Measurements from ENCODE around the gene PPARG. TPM values are rescaled to one million over a fixed set of nuclear protein-coding genes. Genes with fewer than 3 reads are reported as not detected.

The PPARG gene
- total RNA-seq, 4 donors from 2014 or later, result 26.4 to 46.4 (median 37.4) TPM

DNA sequence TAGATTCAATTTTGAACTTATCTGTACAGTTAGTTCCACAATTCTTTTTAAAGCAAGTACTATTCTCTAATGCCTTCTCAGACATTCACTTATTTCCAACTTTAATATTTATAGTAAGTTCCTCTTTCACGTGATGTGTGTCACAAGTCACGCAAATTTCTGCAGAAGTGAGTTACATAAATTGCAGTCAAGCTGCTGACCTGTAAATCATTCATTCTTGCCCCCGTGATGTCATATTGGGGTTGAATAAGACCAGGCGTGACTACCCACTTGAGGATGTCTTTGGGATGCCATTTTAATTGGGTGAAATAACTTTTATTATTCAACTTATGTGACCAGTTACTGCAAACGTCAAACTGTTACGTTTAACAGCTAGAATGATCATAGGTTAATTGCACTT is 15.1 kb downstream of the PPARG start:
- no peaks in the 10 kb centered on the region for H3K36me3 ChIP-seq
- no peaks in the 10 kb centered on the region for H3K27me3 ChIP-seq
- TF ChIP-seq POLR2A (IDR thresholded peaks at IDR 0.05) (no peak), CTCF (IDR thresholded peaks at IDR 0.05) (no peak)
- no peak overlapping the region for H3K27ac ChIP-seq
- H3K9me3 ChIP-seq, result no peaks in the 10 kb centered on the region
- H3K4me3 ChIP-seq, result no peak overlapping the region
- H3K4me1 ChIP-seq, result peaks cover 0 to 10% (median 4%) of the 10 kb centered on the region in 4 donors
- no peak for DNase-seq

- no peaks in the 10 kb centered on the region for H3K4me1 ChIP-seq
- TF ChIP-seq CTCF (IDR thresholded peaks at IDR 0.05) (no peak), POLR2A (IDR thresholded peaks at IDR 0.05) (no peak)
Measured at GRCh38 chr3:12307136-12307535, 18.3 kb downstream of the PPARG start.

DNA sequence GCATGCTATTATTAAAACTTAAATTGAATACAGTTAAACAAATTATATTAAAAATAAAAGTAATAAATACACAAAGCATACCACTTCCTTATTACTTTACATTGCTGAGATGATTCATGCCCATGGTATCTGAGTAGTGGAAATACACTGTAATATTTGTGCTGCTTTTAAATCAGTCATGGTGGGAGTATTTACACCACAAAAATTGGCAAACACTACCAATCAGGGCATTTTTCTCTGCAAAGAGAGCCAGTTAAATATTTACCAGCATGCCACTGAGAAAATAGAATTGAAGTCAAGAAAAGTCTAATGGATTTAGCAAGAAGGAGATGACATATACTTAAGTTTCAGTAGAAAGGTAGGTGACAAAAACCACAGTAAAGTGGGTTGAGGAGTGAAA is 19.6 kb downstream of the PPARG start:
- no peaks in the 10 kb centered on the region for H3K36me3 ChIP-seq
- no peaks in the 10 kb centered on the region for H3K9me3 ChIP-seq
- no peak for DNase-seq
- H3K4me3 ChIP-seq, result no peak overlapping the region
- TF ChIP-seq POLR2A (IDR thresholded peaks at IDR 0.05) (no peak), CTCF (IDR thresholded peaks at IDR 0.05) (no peak)
- no peak overlapping the region for H3K27ac ChIP-seq
- no peaks in the 10 kb centered on the region for H3K27me3 ChIP-seq
- H3K4me1 ChIP-seq, result no peaks in the 10 kb centered on the region

More at GRCh38 chr3:12307136-12307535, 18.3 kb downstream of the PPARG start:
- Histone ChIP-seq H3K4me3 (no peak overlapping the region), H3K27me3 (no peaks in the 10 kb centered on the region), H3K9me3 (no peaks in the 10 kb centered on the region), H3K27ac (no peak overlapping the region), H3K36me3 (no peaks in the 10 kb centered on the region)
- no peak for DNase-seq

DNA sequence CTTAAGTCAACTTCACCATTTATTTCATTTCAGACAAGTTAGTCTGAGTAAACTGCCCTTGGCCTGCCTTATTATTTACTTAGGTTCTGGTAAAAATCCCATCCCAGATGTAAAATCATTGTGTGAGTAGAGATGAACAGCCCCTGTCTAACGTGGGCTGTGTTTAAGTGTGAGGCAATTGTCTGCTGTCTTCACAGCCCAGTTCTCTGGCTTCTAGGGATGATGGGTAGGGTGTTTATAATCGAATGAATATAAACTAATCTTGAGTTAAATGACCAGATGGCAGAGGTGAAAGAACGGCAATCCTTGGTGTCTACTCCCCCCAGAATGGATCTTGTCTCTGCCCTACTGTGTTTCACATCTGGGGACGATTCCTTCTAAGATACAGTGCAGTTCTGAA is 20.8 kb downstream of the PPARG start:
- Histone ChIP-seq H3K36me3 (no peaks in the 10 kb centered on the region), H3K27me3 (no peaks in the 10 kb centered on the region), H3K4me3 (no peak overlapping the region), H3K9me3 (no peaks in the 10 kb centered on the region), H3K4me1 (no peaks in the 10 kb centered on the region), H3K27ac (no peak overlapping the region)
- TF ChIP-seq CTCF (IDR thresholded peaks at IDR 0.05) (no peak), POLR2A (IDR thresholded peaks at IDR 0.05) (no peak)
- DNase-seq, result no peak

- Histone ChIP-seq H3K4me1 (no peaks in the 10 kb centered on the region), H3K27me3 (no peaks in the 10 kb centered on the region), H3K36me3 (peaks cover 0 to 4% (median 0%) of the 10 kb centered on the region in 3 donors), H3K4me3 (no peak overlapping the region), H3K9me3 (no peaks in the 10 kb centered on the region), H3K27ac (no peak overlapping the region)
- no peak for DNase-seq
- TF ChIP-seq CTCF (IDR thresholded peaks at IDR 0.05), result no peak
- TF ChIP-seq POLR2A (IDR thresholded peaks at IDR 0.05), result no peak
Measured at GRCh38 chr3:12312010-12312409, 23.1 kb downstream of the PPARG start.

- Histone ChIP-seq H3K36me3 (peaks cover 0 to 4% (median 0%) of the 10 kb centered on the region in 3 donors), H3K27me3 (no peaks in the 10 kb centered on the region), H3K27ac (no peak overlapping the region), H3K4me1 (no peaks in the 10 kb centered on the region), H3K9me3 (no peaks in the 10 kb centered on the region), H3K4me3 (no peak overlapping the region)
- no peak for DNase-seq
- TF ChIP-seq POLR2A (IDR thresholded peaks at IDR 0.05) (no peak), CTCF (IDR thresholded peaks at IDR 0.05) (no peak)
Measured at GRCh38 chr3:12313519-12313918, 24.6 kb downstream of the PPARG start.

Measured in Peyer's patch (tissue), 4 donors.